WERI-Rb-1 (cell line): ENCODE measurements around the gene OGDHL.

Experiments
- DNase-seq: peaks from one replicate; pipeline ENCODE4 v3.0.0-alpha.2; 2020
- H3K27ac ChIP-seq: fragments of 250-450 bp; sonication (Bioruptor Pico); 2 replicates; pipeline ENCODE4 v1.5.1; 2020; ENCODE audit warnings: mild to moderate bottlenecking, moderate library complexity
- H3K27me3 ChIP-seq: fragments of 250-450 bp; sonication (Bioruptor Pico); 2 replicates; pipeline ENCODE4 v1.5.1; 2021; ENCODE audit warnings: mild to moderate bottlenecking, low read depth, moderate library complexity; ENCODE audit not compliant: insufficient read depth, severe bottlenecking
- H3K36me3 ChIP-seq: fragments of 250-450 bp; sonication (Bioruptor Pico); 2 replicates; pipeline ENCODE4 v1.5.1; 2020; ENCODE audit warnings: mild to moderate bottlenecking, moderate library complexity
- H3K4me3 ChIP-seq: 2 replicates; pipeline ENCODE4 v1.5.1; 2011; ENCODE audit warnings: low read depth, mild to moderate bottlenecking, control low read depth, low read length
- H3K9me3 ChIP-seq: fragments of 250-450 bp; sonication (Bioruptor Pico); 2 replicates; pipeline ENCODE4 v1.5.1; 2021; ENCODE audit warnings: mild to moderate bottlenecking, moderate library complexity; ENCODE audit not compliant: severe bottlenecking
- CTCF ChIP-seq: IDR thresholded peaks from 2 replicates; pipeline ENCODE4 v1.5.1; 2011; ENCODE audit warnings: low read depth, mild to moderate bottlenecking, control low read depth, inconsistent platforms, low read length

OGDHL gene

GRCh38 chr10:49688920-49689319, 73.2 kb downstream of the OGDHL start:
- Histone ChIP-seq H3K36me3 (no peaks in the 10 kb centered on the region), H3K27ac (no peak overlapping the region), H3K27me3 (no peaks in the 10 kb centered on the region), H3K9me3 (no peaks in the 10 kb centered on the region), H3K4me3 (no peak overlapping the region)
- no peak for DNase-seq
- no peak for TF ChIP-seq CTCF

- no peak for TF ChIP-seq CTCF
- Histone ChIP-seq H3K4me3 (no peak overlapping the region), H3K9me3 (no peaks in the 10 kb centered on the region), H3K27ac (no peak overlapping the region), H3K36me3 (no peaks in the 10 kb centered on the region), H3K27me3 (no peaks in the 10 kb centered on the region)
- DNase-seq = no peak
Observed at GRCh38 chr10:49688261-49688846, 73.8 kb downstream of the OGDHL start.

GRCh38 chr10:49686651-49687050, 75.5 kb downstream of the OGDHL start:
- Histone ChIP-seq H3K9me3 (no peaks in the 10 kb centered on the region), H3K4me3 (no peak overlapping the region), H3K36me3 (no peaks in the 10 kb centered on the region), H3K27ac (no peak overlapping the region), H3K27me3 (no peaks in the 10 kb centered on the region)
- no peak for DNase-seq
- no peak for TF ChIP-seq CTCF
